Measurements from ENCODE around the gene RBM15.

RBM15 gene

GRCh38 chr1:110319332-110320167 lies 19.6 kb upstream of the RBM15 start:
- TF ChIP-seq CTCF (IDR thresholded peaks at IDR 0.05; ENCODE audit: control extremely low read depth, extremely low read depth, low read depth, missing control alignments), result no peak
- POLR2A ChIA-PET, result no interaction called here

GRCh38 chr1:110320168-110320518 lies 19.0 kb upstream of the RBM15 start:
- ChIA-PET POLR2A (no interaction called here), CTCF (interaction anchor here (0.9 to 13.9 kb wide), 4 partner anchors 118 to 140 kb away, joined by 3 to 204 read pairs (median 5); no protein-coding TSS in a partner anchor)
- DNase-seq (ENCODE audit: extremely low spot score), result no peak
- TF ChIP-seq CTCF (IDR thresholded peaks at IDR 0.05; ENCODE audit: control extremely low read depth, extremely low read depth, low read depth, missing control alignments), result no peak

More at GRCh38 chr1:110319332-110320167, 19.6 kb upstream of the RBM15 start:
- CTCF ChIA-PET, result interaction anchor here (0.9 to 13.9 kb wide), 7 partner anchors 10 to 141 kb away, joined by 3 to 352 read pairs (median 10); partner anchors contain the start of gene KCNC4
- no peak for DNase-seq (ENCODE audit: extremely low spot score)

- TF ChIP-seq CTCF (IDR thresholded peaks at IDR 0.05; ENCODE audit: control extremely low read depth, extremely low read depth, low read depth, missing control alignments), result no peak
- CTCF ChIA-PET, result interaction anchor here (0.8 to 13.9 kb wide), 5 partner anchors 8 to 174 kb away, joined by 3 to 204 read pairs (median 5); no protein-coding TSS in a partner anchor
- POLR2A ChIA-PET, result no interaction called here
These were observed 18.1 kb upstream of the RBM15 start for GRCh38 chr1:110321045-110321444.

GRCh38 chr1:110321846-110322245 lies 17.3 kb upstream of the RBM15 start:
- POLR2A ChIA-PET, result no interaction called here
- CTCF ChIA-PET, result interaction anchor here (0.8 to 2.0 kb wide), 3 partner anchors 9 to 174 kb away, joined by 3 to 7 read pairs (median 5); no protein-coding TSS in a partner anchor
- DNase-seq (ENCODE audit: extremely low spot score), result no peak
- TF ChIP-seq CTCF (IDR thresholded peaks at IDR 0.05; ENCODE audit: control extremely low read depth, extremely low read depth, low read depth, missing control alignments), result no peak

More at GRCh38 chr1:110321045-110321444, 18.1 kb upstream of the RBM15 start:
- DNase-seq (ENCODE audit: extremely low spot score), result no peak

GRCh38 chr1:110324667-110325066 lies 14.5 kb upstream of the RBM15 start:
- no peak for DNase-seq (ENCODE audit: extremely low spot score)
- TF ChIP-seq CTCF (IDR thresholded peaks at IDR 0.05; ENCODE audit: control extremely low read depth, extremely low read depth, low read depth, missing control alignments), result no peak
- ChIA-PET CTCF (interaction anchor here (1.4 to 1.7 kb wide), 3 partner anchors 12 to 117 kb away, joined by 4 to 5 read pairs (median 5); no protein-coding TSS in a partner anchor), POLR2A (no interaction called here)

GRCh38 chr1:110326826-110327225 lies 12.4 kb upstream of the RBM15 start:
- ChIA-PET CTCF (interaction anchor here (1.6 to 4.2 kb wide), 5 partner anchors 9 to 123 kb away, joined by 4 to 20 read pairs (median 8); no protein-coding TSS in a partner anchor), POLR2A (no interaction called here)
- TF ChIP-seq CTCF (IDR thresholded peaks at IDR 0.05; ENCODE audit: control extremely low read depth, extremely low read depth, low read depth, missing control alignments), result no peak
- DNase-seq (ENCODE audit: extremely low spot score), result no peak
